H1 (cell line): Measurements from ENCODE around the gene CTIF. TPM values are rescaled to one million over a fixed set of nuclear protein-coding genes. Genes with fewer than 3 reads are reported as not detected.

Source experiments
- CTCF ChIA-PET: fragments of 300-600 bp; sonication (Branson Sonifier 250); formaldehyde crosslinking; loops from one replicate; lab custom pipeline; 2021; ENCODE audit not compliant: partially characterized antibody; lab: Charles Lee
- POLR2A ChIA-PET: fragments of 300-600 bp; sonication (Branson Sonifier 250); formaldehyde crosslinking; loops from one replicate; lab custom pipeline; 2021; ENCODE audit warnings: inconsistent platforms; ENCODE audit not compliant: partially characterized antibody; lab: Charles Lee
- DNase-seq, 2 experiments: peaks; one replicate each; pipeline versions ENCODE4 v3.0.0 to v3.0.0-alpha.2; 2010 to 2022; ENCODE audit warnings: low spot score in 2 of 2, low read depth in 1 of 2, mixed read lengths in 1 of 2
- FAIRE-seq: peaks from 2 replicates; lab custom pipeline; 2011; peaks lifted over from hg19 to GRCh38; lab: Jason Lieb, UNC
- H2AFZ ChIP-seq: 2 replicates; pipeline ENCODE4 v1.8.1; 2012; ENCODE audit warnings: low read length, inconsistent platforms
- H2AK5ac ChIP-seq: 2 replicates; pipeline ENCODE4 v1.6.1; 2013; ENCODE audit warnings: low read depth, low read length
- H2BK120ac ChIP-seq: replicated peaks from 2 replicates; pipeline ENCODE3; 2013; ENCODE audit warnings: low read depth, low read length, inconsistent platforms
- H2BK12ac ChIP-seq: 2 replicates; pipeline ENCODE4 v1.6.1; 2013; ENCODE audit warnings: low read depth, low read length
- H2BK15ac ChIP-seq: 2 replicates; pipeline ENCODE4 v1.6.1; 2013; ENCODE audit warnings: low read length
- H2BK20ac ChIP-seq: 2 replicates; pipeline ENCODE4 v1.6.1; 2013; ENCODE audit warnings: low read length
- H2BK5ac ChIP-seq: 2 replicates; pipeline ENCODE4 v1.6.1; 2013; ENCODE audit warnings: low read depth, low read length
- H3K14ac ChIP-seq: 2 replicates; pipeline ENCODE4 v1.6.1; 2013; ENCODE audit warnings: inconsistent platforms; ENCODE audit not compliant: insufficient read length
- H3K18ac ChIP-seq: 2 replicates; pipeline ENCODE4 v1.6.1; 2013; ENCODE audit warnings: low read length; ENCODE audit errors: extremely low read depth
- H3K23ac ChIP-seq: 2 replicates; pipeline ENCODE4 v1.6.1; 2013; ENCODE audit warnings: inconsistent platforms; ENCODE audit not compliant: insufficient read length
- H3K23me2 ChIP-seq: 2 replicates; pipeline ENCODE4 v1.6.1; 2013; ENCODE audit warnings: low read depth, low read length
- H3K27ac ChIP-seq: 2 replicates; pipeline ENCODE4 v1.6.1; 2011; ENCODE audit warnings: low read depth, low read length, inconsistent platforms
- H3K27me3 ChIP-seq, 4 experiments: replicated peaks in 1 of 4; 1 replicate in 1 of 4; 2 replicates in 3 of 4; pipeline versions ENCODE4 v1.6.1 to v1.8.1; 2011 to 2013; ENCODE audit warnings: low read length in 3 of 4, mild to moderate bottlenecking in 3 of 4, inconsistent platforms in 2 of 4, mixed read lengths in 2 of 4, moderate library complexity in 1 of 4; ENCODE audit not compliant: control insufficient read depth in 3 of 4, insufficient read depth in 3 of 4; ENCODE audit errors: extremely low read depth in 1 of 4
- H3K36me3 ChIP-seq, 4 experiments: 2 replicates each; pipeline versions ENCODE4 v1.6.1 to v1.8.1; 2011 to 2013; ENCODE audit warnings: mild to moderate bottlenecking in 4 of 4, low read length in 3 of 4, moderate library complexity in 2 of 4, control low read depth in 1 of 4, inconsistent platforms in 1 of 4; ENCODE audit not compliant: insufficient read depth in 4 of 4, control insufficient read depth in 2 of 4
- H3K4ac ChIP-seq: replicated peaks from 2 replicates; pipeline ENCODE3; 2013; ENCODE audit warnings: low read length, low read depth, mixed read lengths, inconsistent platforms; ENCODE audit not compliant: insufficient read length
- H3K4me1 ChIP-seq, 4 experiments: replicated peaks in 1 of 4; 1 replicate in 1 of 4; 2 replicates in 3 of 4; pipeline versions ENCODE4 v1.6.1 to v1.8.1; 2011 to 2013; ENCODE audit warnings: low read length in 3 of 4, inconsistent platforms in 2 of 4, mixed read lengths in 1 of 4; ENCODE audit not compliant: insufficient read depth in 4 of 4, control insufficient read depth in 3 of 4
- H3K4me2 ChIP-seq, 2 experiments: 2 replicates each; pipeline versions ENCODE4 v1.6.1 to v1.8.1; 2011 to 2013; ENCODE audit warnings: low read depth in 2 of 2, low read length in 2 of 2, control low read depth in 1 of 2, inconsistent platforms in 1 of 2, mild to moderate bottlenecking in 1 of 2; ENCODE audit not compliant: insufficient read depth in 1 of 2
- H3K4me3 ChIP-seq, 4 experiments: fragments of 200-600, 300-600 bp in 1 of 4; sonication (generic), shearing (Covaris generic), sonication (Bioruptor Twin) in 1 of 4; 2 replicates each; pipeline versions ENCODE4 v1.5.1 to v1.8.1; 2011 to 2016; ENCODE audit warnings: low read length in 4 of 4, low read depth in 3 of 4, control low read depth in 2 of 4, inconsistent platforms in 2 of 4, mild to moderate bottlenecking in 2 of 4, mixed read lengths in 1 of 4, moderate library complexity in 1 of 4; ENCODE audit not compliant: insufficient read depth in 2 of 4; ENCODE audit errors: extremely low read depth in 1 of 4
- H3K56ac ChIP-seq: replicated peaks from 2 replicates; pipeline ENCODE3; 2013; ENCODE audit warnings: low read depth, mild to moderate bottlenecking, mixed read lengths, low read length, inconsistent platforms; ENCODE audit not compliant: insufficient read length
- H3K79me1 ChIP-seq: 2 replicates; pipeline ENCODE4 v1.6.1; 2013; ENCODE audit warnings: low read depth, low read length, control low read depth
- H3K79me2 ChIP-seq, 2 experiments: 2 replicates each; pipeline versions ENCODE4 v1.6.1 to v1.8.1; 2012 to 2013; ENCODE audit warnings: low read length in 2 of 2, mild to moderate bottlenecking in 2 of 2, inconsistent platforms in 1 of 2; ENCODE audit not compliant: insufficient read depth in 2 of 2, control insufficient read depth in 1 of 2
- H3K9ac ChIP-seq, 4 experiments: replicated peaks in 1 of 4; 1 replicate in 1 of 4; 2 replicates in 3 of 4; pipeline versions ENCODE4 v1.6.1 to v1.8.1; 2011 to 2013; ENCODE audit warnings: low read depth in 3 of 4, low read length in 3 of 4, control low read depth in 2 of 4, mild to moderate bottlenecking in 2 of 4, moderate library complexity in 2 of 4, inconsistent platforms in 1 of 4; ENCODE audit errors: extremely low read depth in 1 of 4
- H3K9me3 ChIP-seq, 2 experiments: 2 replicates each; pipeline versions ENCODE4 v1.6.1 to v1.8.1; 2012 to 2013; ENCODE audit warnings: mild to moderate bottlenecking in 2 of 2, moderate library complexity in 2 of 2, control low read depth in 1 of 2, inconsistent platforms in 1 of 2, low read depth in 1 of 2, low read length in 1 of 2, mixed read lengths in 1 of 2; ENCODE audit not compliant: insufficient read depth in 2 of 2
- H4K20me1 ChIP-seq, 2 experiments: replicated peaks in 1 of 2; 2 replicates each; pipeline versions ENCODE3 to v1.8.1; 2011 to 2013; ENCODE audit warnings: inconsistent platforms in 2 of 2, low read length in 2 of 2, mild to moderate bottlenecking in 1 of 2; ENCODE audit not compliant: insufficient read depth in 2 of 2, control insufficient read depth in 1 of 2
- H4K5ac ChIP-seq: 2 replicates; pipeline ENCODE4 v1.6.1; 2013; ENCODE audit warnings: low read length, low read depth, mixed read lengths, inconsistent platforms; ENCODE audit not compliant: insufficient read length
- H4K8ac ChIP-seq: 2 replicates; pipeline ENCODE4 v1.8.0; 2013; ENCODE audit warnings: mild to moderate bottlenecking, moderate library complexity, low read length, inconsistent platforms; ENCODE audit not compliant: insufficient read depth; ENCODE audit errors: extremely low read depth
- H4K91ac ChIP-seq: replicated peaks from 2 replicates; pipeline ENCODE3; 2013; ENCODE audit warnings: low read length, mixed read lengths, inconsistent platforms; ENCODE audit not compliant: insufficient read length
- CEBPB ChIP-seq: IDR thresholded peaks from 2 replicates; pipeline ENCODE4 v1.6.1; 2012; ENCODE audit warnings: low read depth, low read length
- CHD1 ChIP-seq: IDR thresholded peaks from 2 replicates; pipeline ENCODE4 v1.6.1; 2012; ENCODE audit warnings: low read depth, low read length, improper control_type of control experiment
- EP300 ChIP-seq, 2 experiments: IDR thresholded peaks; 1 replicate in 1 of 2; 2 replicates in 1 of 2; pipeline ENCODE4 v1.6.1; 2011 to 2012; ENCODE audit warnings: low read depth in 2 of 2, low read length in 2 of 2, mild to moderate bottlenecking in 2 of 2, borderline replicate concordance in 1 of 2, inconsistent platforms in 1 of 2, moderate library complexity in 1 of 2
- GTF2F1 ChIP-seq: IDR thresholded peaks from 2 replicates; pipeline ENCODE4 v1.6.1; 2012; ENCODE audit warnings: low read depth, low read length, improper control_type of control experiment, borderline replicate concordance
- HDAC2 ChIP-seq, 2 experiments: fragments of 300-600 bp in 1 of 2; sonication (generic) in 1 of 2; IDR thresholded peaks; 2 replicates each; pipeline ENCODE4 v1.6.1; 2011 to 2012; ENCODE audit warnings: low read depth in 2 of 2, low read length in 2 of 2, mild to moderate bottlenecking in 2 of 2, moderate library complexity in 2 of 2, borderline replicate concordance in 1 of 2, inconsistent platforms in 1 of 2
- POLR2A ChIP-seq, 2 experiments: IDR thresholded peaks; 1 replicate in 1 of 2; 2 replicates in 1 of 2; pipeline ENCODE4 v1.6.1; 2011; ENCODE audit warnings: low read depth in 2 of 2, low read length in 2 of 2, mild to moderate bottlenecking in 2 of 2; ENCODE audit errors: control extremely low read depth in 1 of 2
- POLR2AphosphoS5 ChIP-seq: IDR thresholded peaks from 2 replicates; pipeline ENCODE4 v1.6.1; 2011; ENCODE audit warnings: low read depth, low read length
- RBBP5 ChIP-seq: IDR thresholded peaks from 2 replicates; pipeline ENCODE4 v1.7.1; 2012; ENCODE audit warnings: low read depth, mild to moderate bottlenecking, inconsistent platforms, low read length, moderate library complexity, borderline replicate concordance
- SP4 ChIP-seq: IDR thresholded peaks from 2 replicates; pipeline ENCODE4 v1.6.1; 2012; ENCODE audit warnings: low read length, inconsistent platforms
- TAF1 ChIP-seq: IDR thresholded peaks from 2 replicates; pipeline ENCODE4 v1.6.1; 2011; ENCODE audit warnings: mild to moderate bottlenecking, low read depth, low read length
- WGBS, 2 experiments: shearing (Covaris generic) in 1 of 2; methylation state at CpG; one replicate each; pipeline versions ENCODE4 v1.1.6 to v1.1.7; 2013 to 2015; ENCODE audit warnings: low lambda C conversion rate in 2 of 2, mixed read lengths in 2 of 2, inconsistent platforms in 1 of 2, low coverage in 1 of 2, missing lambda C conversion rate in 1 of 2; ENCODE audit not compliant: insufficient replicate concordance in 2 of 2, insufficient coverage in 1 of 2, insufficient read length in 1 of 2; ENCODE audit errors: extremely low coverage in 1 of 2, missing lambda C conversion rate in 1 of 2; 5-methylcytosine and 5-hydroxymethylcytosine counted together
- polyA plus RNA-seq, 7 experiments: library from polyadenylated mRNA; depleted of rRNA in 3 of 7; stranded (reverse) in 5 of 7; unstranded in 2 of 7; fragments of >200 nt in 5 of 7; fragments of 200-250 nt in 2 of 7; gene quantifications; 1 replicate in 5 of 7; 2 replicates in 1 of 7; 4 replicates in 1 of 7; pipeline versions ENCODE4 v1.2.1 to v1.2.3, GENCODE V29; 2011 to 2013; ENCODE audit warnings: missing spikeins in 2 of 7, mixed read lengths in 2 of 7
- total RNA-seq: library from RNA; stranded (reverse); fragmentation: NEBNext Ultra II Directional; extraction: Animal tissue kit (Norgen Biotek cat#: 25700); gene quantifications from 2 replicates; pipeline ENCODE4 v1.2.1, GENCODE V29; 2021
- TF ChIP-seq, protein P1 (sequence below): IDR thresholded peaks from 2 replicates; pipeline ENCODE4 v1.6.1; 2011; ENCODE audit warnings: low read depth, mild to moderate bottlenecking, low read length; ENCODE audit not compliant: insufficient read depth

Gene CTIF
- total and polyA plus RNA-seq, 2 of the 8 experiments (the other 6 are each of a cell fraction or from before 2014, with no cell fraction given), result 9.0 to 17.8 TPM

DNA sequence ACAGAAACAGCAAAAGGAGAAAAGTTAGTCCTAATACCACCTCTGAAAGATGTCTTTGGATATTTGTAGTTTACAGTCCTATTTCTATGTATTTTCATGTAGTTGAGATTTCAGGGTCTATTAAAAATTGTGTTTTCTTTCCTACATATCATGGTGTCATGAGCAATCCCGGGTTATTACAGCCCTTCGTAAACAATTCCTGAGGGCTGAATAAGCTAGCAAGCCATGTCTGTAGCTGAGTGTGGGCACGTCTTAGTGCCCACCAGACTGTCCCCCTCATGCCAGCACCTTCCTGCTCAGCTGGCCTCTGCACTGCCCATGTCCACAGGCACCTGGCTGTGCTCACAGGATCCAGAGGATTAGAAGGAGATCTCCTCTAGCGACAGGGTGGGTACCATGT lies 60.6 kb downstream of the CTIF start:
- Histone ChIP-seq H3K23me2 (peaks cover 10% of the 10 kb centered on the region; the same call in 1 of the 2 replicates), H3K4me1 (peaks cover 0 to 4% (median under 1%) of the 10 kb centered on the region in 4 experiments; a peak in 2 of 7 replicates), H2AFZ (no peak overlapping the region), H4K5ac (no peak overlapping the region), H2BK12ac (no peak overlapping the region), H3K79me1 (peaks cover 3% of the 10 kb centered on the region; the same call in 1 of the 2 replicates), H3K23ac (no peak overlapping the region), H2BK5ac (no peak overlapping the region), H3K36me3 (no peaks in the 10 kb centered on the region), H3K9me3 (no peaks in the 10 kb centered on the region), H3K9ac (no peak overlapping the region), H2BK15ac (no peak overlapping the region), H3K4me3 (no peak overlapping the region), H3K27me3 (no peaks in the 10 kb centered on the region), H4K20me1 (peaks cover 0 to 9% of the 10 kb centered on the region in 2 experiments), H2BK120ac (no peak overlapping the region), H3K4ac (no peak overlapping the region), H3K18ac (no peak overlapping the region), H2AK5ac (no peak overlapping the region), H2BK20ac (no peak overlapping the region), H4K8ac (no peak overlapping the region), H3K27ac (no peak overlapping the region), H3K4me2 (no peak overlapping the region)
- no peak for DNase-seq
- no peak for FAIRE-seq
- 92% methylated on average over 4 of the region's 4 CpGs; no CpG with 5 or more reads in 1 of the 2 experiments for WGBS, 2 experiments
- CTCF ChIA-PET, result interaction anchor here (0.9 to 4.9 kb wide), 5 partner anchors 8 to 125 kb away, joined by 3 to 22 read pairs (median 4); no protein-coding TSS in a partner anchor
- TF ChIP-seq EP300 (IDR thresholded peaks at IDR 0.05; ENCODE audit: borderline replicate concordance in 1 of 2, low read depth in 2 of 2, low read length in 2 of 2), result no peak
- no peak for TF ChIP-seq TAF1
- TF ChIP-seq, protein P1, sequence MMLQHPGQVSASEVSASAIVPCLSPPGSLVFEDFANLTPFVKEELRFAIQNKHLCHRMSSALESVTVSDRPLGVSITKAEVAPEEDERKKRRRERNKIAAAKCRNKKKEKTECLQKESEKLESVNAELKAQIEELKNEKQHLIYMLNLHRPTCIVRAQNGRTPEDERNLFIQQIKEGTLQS, result no peak
- TF ChIP-seq CEBPB, result no peak
- no peak for TF ChIP-seq SP4
- TF ChIP-seq POLR2A (IDR thresholded peaks at IDR 0.05; ENCODE audit: control extremely low read depth in 1 of 2, low read depth in 2 of 2, low read length in 2 of 2), result no peak
- TF ChIP-seq POLR2AphosphoS5, result no peak
- TF ChIP-seq CHD1, result no peak
- no peak for TF ChIP-seq RBBP5
- TF ChIP-seq GTF2F1, result no peak
- no peak for TF ChIP-seq HDAC2 (IDR thresholded peaks at IDR 0.05; ENCODE audit: borderline replicate concordance in 1 of 2, low read depth in 2 of 2, low read length in 2 of 2)
- TF ChIP-seq, all 59 proteins: peak for 0
- Histone ChIP-seq H4K91ac (no peak overlapping the region), H3K79me2 (0 out of 4 replicates have a peak, but pooled peaks cover 0 to 2% of the 10 kb centered on the region in 2 experiments), H3K56ac (no peak overlapping the region), H3K14ac (no peak overlapping the region)
- POLR2A ChIA-PET, result no interaction called here
